CD14-positive monocyte (primary cell): ENCODE results near the gene SRPK1. TPM values are rescaled to one million over a fixed set of nuclear protein-coding genes. Genes with fewer than 3 reads are reported as not detected.

Experiments used
- DNase-seq, 3 donors: peaks; one replicate each; pipeline ENCODE4 v3.0.0-alpha.2; 2011 to 2022
- H2AFZ ChIP-seq: 2 replicates; pipeline ENCODE4 v1.6.0; 2012; ENCODE audit warnings: mild to moderate bottlenecking, low read depth, low read length, inconsistent platforms; ENCODE audit not compliant: insufficient read depth, poor library complexity, severe bottlenecking
- H3K27ac ChIP-seq, 2 donors: 1 replicate in 1 of 2; 2 replicates in 1 of 2; pipeline ENCODE4 v1.5.1; 2012 to 2013; ENCODE audit warnings: low read length in 2 of 2, control low read depth in 1 of 2, inconsistent platforms in 1 of 2, low read depth in 1 of 2, mild to moderate bottlenecking in 1 of 2
- H3K27me3 ChIP-seq, 2 donors: one replicate each; pipeline versions ENCODE4 v1.6.0 to v1.6.1; 2011 to 2013; ENCODE audit warnings: low read length in 2 of 2; ENCODE audit not compliant: control insufficient read depth in 2 of 2, insufficient read depth in 2 of 2
- H3K36me3 ChIP-seq, 2 donors: replicated peaks in 1 of 2; 1 replicate in 1 of 2; 2 replicates in 1 of 2; pipeline versions ENCODE4 v1.5.1 to v1.6.1; 2012 to 2013; ENCODE audit warnings: low read length in 2 of 2, control low read depth in 1 of 2, inconsistent platforms in 1 of 2, mild to moderate bottlenecking in 1 of 2; ENCODE audit not compliant: insufficient read depth in 2 of 2, control insufficient read depth in 1 of 2
- H3K4me1 ChIP-seq, 2 donors: 1 replicate in 1 of 2; 2 replicates in 1 of 2; pipeline versions ENCODE4 v1.5.1 to v1.6.1; 2012 to 2013; ENCODE audit warnings: low read length in 2 of 2, control low read depth in 1 of 2, inconsistent platforms in 1 of 2, mild to moderate bottlenecking in 1 of 2, moderate library complexity in 1 of 2; ENCODE audit not compliant: insufficient read depth in 2 of 2, control insufficient read depth in 1 of 2
- H3K4me2 ChIP-seq: replicated peaks from 2 replicates; pipeline ENCODE3; 2012; ENCODE audit warnings: low read length, moderate library complexity, mild to moderate bottlenecking; ENCODE audit not compliant: poor library complexity, severe bottlenecking; ENCODE audit errors: extremely low read depth
- H3K4me3 ChIP-seq, 3 experiments: fragments of 200-600 bp in 1 of 3; sonication (generic) in 1 of 3; replicated peaks in 1 of 3; 1 replicate in 2 of 3; 2 replicates in 1 of 3; pipeline ENCODE4 v1.5.1; 2011 to 2013; ENCODE audit warnings: low read length in 3 of 3, mild to moderate bottlenecking in 3 of 3, control low read depth in 2 of 3, low read depth in 2 of 3, inconsistent platforms in 1 of 3, moderate library complexity in 1 of 3
- H3K79me2 ChIP-seq: 2 replicates; pipeline ENCODE4 v1.6.0; 2012; ENCODE audit warnings: mild to moderate bottlenecking, control low read depth, inconsistent platforms, low read length, moderate library complexity; ENCODE audit not compliant: insufficient read depth
- H3K9ac ChIP-seq: 2 replicates; pipeline ENCODE4 v1.6.0; 2017; ENCODE audit warnings: low read length, mild to moderate bottlenecking; ENCODE audit not compliant: insufficient read depth, poor library complexity, severe bottlenecking
- H3K9me3 ChIP-seq, 2 donors: replicated peaks in 1 of 2; 1 replicate in 1 of 2; 2 replicates in 1 of 2; pipeline versions ENCODE4 v1.5.1 to v1.6.1; 2012 to 2013; ENCODE audit warnings: low read length in 2 of 2, control low read depth in 1 of 2; ENCODE audit not compliant: control insufficient read depth in 1 of 2, insufficient read depth in 1 of 2
- H4K20me1 ChIP-seq: 2 replicates; pipeline ENCODE4 v1.6.0; 2012; ENCODE audit warnings: mild to moderate bottlenecking, low read length, control low read depth, moderate library complexity; ENCODE audit not compliant: insufficient read depth
- H3K27ac Mint-ChIP-seq, 7 donors: one replicate each; pipeline ENCODE4 v1.8.0; 2020; ENCODE audit warnings: mild to moderate bottlenecking in 7 of 7, mixed read lengths in 7 of 7, moderate library complexity in 6 of 7, inconsistent platforms in 2 of 7
- H3K27me3 Mint-ChIP-seq, 3 donors: one replicate each; pipeline ENCODE4 v1.8.0; 2021 to 2022; ENCODE audit warnings: low read depth in 3 of 3, mild to moderate bottlenecking in 3 of 3, mixed read lengths in 3 of 3, moderate library complexity in 3 of 3, inconsistent platforms in 1 of 3
- H3K36me3 Mint-ChIP-seq, 2 donors: one replicate each; pipeline ENCODE4 v1.8.0; 2020; ENCODE audit warnings: mixed read lengths in 2 of 2, inconsistent platforms in 1 of 2, mild to moderate bottlenecking in 1 of 2
- H3K4me1 Mint-ChIP-seq: one replicate; pipeline ENCODE4 v1.8.0; 2020; ENCODE audit warnings: mild to moderate bottlenecking, mixed read lengths
- H3K4me3 Mint-ChIP-seq, 2 donors: one replicate each; pipeline ENCODE4 v1.8.0; 2020; ENCODE audit warnings: mild to moderate bottlenecking in 2 of 2, mixed read lengths in 2 of 2, moderate library complexity in 1 of 2
- H3K9me3 Mint-ChIP-seq, 7 donors: one replicate each; pipeline ENCODE4 v1.8.0; 2020 to 2022; ENCODE audit warnings: mixed read lengths in 7 of 7, mild to moderate bottlenecking in 6 of 7, moderate library complexity in 6 of 7, inconsistent platforms in 2 of 7
- WGBS: methylation state at CpG from one replicate; pipeline ENCODE4 v1.1.5; 2013; ENCODE audit warnings: missing lambda C conversion rate; ENCODE audit not compliant: insufficient coverage; 5-methylcytosine and 5-hydroxymethylcytosine counted together
- intact Hi-C, 2 donors: fragments of 100-400 bp; cut with micrococcal nuclease; formaldehyde crosslinking; loops; one replicate each; pipeline versions ENCODE4 v1.15.0 to v1.15.1; 2023
- polyA plus RNA-seq, 3 donors: library from polyadenylated mRNA; depleted of rRNA in 1 of 3; unstranded in 2 of 3; stranded (reverse) in 1 of 3; fragments of 300-500 nt in 2 of 3; fragments of >200 nt in 1 of 3; fragmentation: Illumina TruSeq in 2 of 3; gene quantifications; 1 replicate in 2 of 3; 2 replicates in 1 of 3; pipeline ENCODE4 v1.2.3, GENCODE V29; 2012 to 2021
- TF ChIP-seq, protein P1 (sequence below): fragments of 200-600 bp; IDR thresholded peaks from one replicate; pipeline ENCODE4 v1.8.0; 2022; ENCODE audit warnings: antibody characterized with exemption, mild to moderate bottlenecking

The SRPK1 gene
- polyA plus RNA-seq, 3 donors, result 7.2 to 24.8 (median 20.5) TPM

DNA sequence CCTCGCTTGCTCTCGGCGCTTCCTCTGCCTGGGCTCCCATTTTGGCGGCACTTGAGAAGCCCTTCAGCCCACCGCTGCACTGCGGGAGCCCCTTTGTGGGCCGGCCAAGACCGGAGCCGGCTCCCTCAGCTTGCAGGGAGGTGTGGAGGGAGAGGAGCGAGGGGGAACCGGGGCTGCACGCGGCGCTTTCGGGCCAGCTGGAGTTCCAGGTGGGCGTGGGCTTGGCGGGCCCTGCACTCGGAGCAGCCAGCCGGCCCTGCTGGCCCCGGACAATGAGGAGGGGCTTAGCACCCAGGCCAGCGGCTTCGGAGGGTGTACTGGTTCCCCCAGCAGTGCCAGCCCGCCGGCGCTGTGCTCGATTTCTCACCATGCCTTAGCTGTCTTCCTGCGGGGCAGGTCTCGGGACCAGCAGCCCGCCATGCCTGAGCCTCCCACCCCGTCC, 10.2 kb upstream of the SRPK1 start:
- H4K20me1 ChIP-seq, result no peaks in the 10 kb centered on the region
- no peak overlapping the region for H2AFZ ChIP-seq
- TF ChIP-seq, protein P1, sequence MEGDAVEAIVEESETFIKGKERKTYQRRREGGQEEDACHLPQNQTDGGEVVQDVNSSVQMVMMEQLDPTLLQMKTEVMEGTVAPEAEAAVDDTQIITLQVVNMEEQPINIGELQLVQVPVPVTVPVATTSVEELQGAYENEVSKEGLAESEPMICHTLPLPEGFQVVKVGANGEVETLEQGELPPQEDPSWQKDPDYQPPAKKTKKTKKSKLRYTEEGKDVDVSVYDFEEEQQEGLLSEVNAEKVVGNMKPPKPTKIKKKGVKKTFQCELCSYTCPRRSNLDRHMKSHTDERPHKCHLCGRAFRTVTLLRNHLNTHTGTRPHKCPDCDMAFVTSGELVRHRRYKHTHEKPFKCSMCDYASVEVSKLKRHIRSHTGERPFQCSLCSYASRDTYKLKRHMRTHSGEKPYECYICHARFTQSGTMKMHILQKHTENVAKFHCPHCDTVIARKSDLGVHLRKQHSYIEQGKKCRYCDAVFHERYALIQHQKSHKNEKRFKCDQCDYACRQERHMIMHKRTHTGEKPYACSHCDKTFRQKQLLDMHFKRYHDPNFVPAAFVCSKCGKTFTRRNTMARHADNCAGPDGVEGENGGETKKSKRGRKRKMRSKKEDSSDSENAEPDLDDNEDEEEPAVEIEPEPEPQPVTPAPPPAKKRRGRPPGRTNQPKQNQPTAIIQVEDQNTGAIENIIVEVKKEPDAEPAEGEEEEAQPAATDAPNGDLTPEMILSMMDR, result no peak
- whole genome bisulfite sequencing, result 99% methylated on average over 30 of the region's 30 CpGs
- no peaks in the 10 kb centered on the region for H3K27me3 ChIP-seq
- H3K4me3 ChIP-seq, result no peak overlapping the region
- peaks cover 0 to 5% (median 0%) of the 10 kb centered on the region in 3 donors for H3K27me3 Mint-ChIP-seq
- no peak for DNase-seq
- H3K36me3 ChIP-seq, result no peaks in the 10 kb centered on the region
- H3K9ac ChIP-seq, result no peak overlapping the region
- no peaks in the 10 kb centered on the region for H3K79me2 ChIP-seq
- intact Hi-C loops, result no loop called here
- H3K4me1 Mint-ChIP-seq, result no peaks in the 10 kb centered on the region
- H3K4me2 ChIP-seq, result no peak overlapping the region
- H3K9me3 Mint-ChIP-seq, result peaks cover 0 to 3% (median 0%) of the 10 kb centered on the region in 7 donors
- H3K4me1 ChIP-seq, result no peaks in the 10 kb centered on the region
- no peaks in the 10 kb centered on the region for H3K36me3 Mint-ChIP-seq
- no peak overlapping the region for H3K27ac ChIP-seq
- no peaks in the 10 kb centered on the region for H3K9me3 ChIP-seq
- no peak overlapping the region for H3K4me3 Mint-ChIP-seq
- H3K27ac Mint-ChIP-seq, result peak overlapping the region in 1 of 7 donors; percentile 39

DNA sequence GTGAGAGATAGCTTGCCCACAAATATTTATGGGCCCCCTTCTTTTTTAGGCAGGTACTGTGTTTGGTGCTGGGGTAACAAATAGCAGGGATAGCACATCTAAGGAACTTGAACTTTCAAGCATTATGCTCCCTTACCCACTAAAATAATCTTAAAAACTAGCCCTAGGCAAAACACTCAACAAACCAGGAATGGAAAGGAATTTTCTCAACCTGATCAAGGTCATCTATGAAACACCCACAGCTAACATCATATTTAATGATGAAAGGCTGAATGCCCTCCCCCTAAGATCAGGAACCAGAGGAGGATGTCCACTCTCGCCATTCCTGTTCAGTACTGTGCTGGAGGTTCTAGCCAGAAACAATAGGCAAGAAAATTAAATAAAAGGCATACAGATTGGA, 8.7 kb upstream of the SRPK1 start:
- Mint-ChIP-seq H3K27me3 (peaks cover 0 to 3% (median 2%) of the 10 kb centered on the region in 3 donors), H3K36me3 (peaks cover 0 to 2% of the 10 kb centered on the region in 2 donors), H3K4me1 (no peaks in the 10 kb centered on the region), H3K4me3 (no peak overlapping the region), H3K27ac (no peak overlapping the region), H3K9me3 (peaks cover 0 to 3% (median 0%) of the 10 kb centered on the region in 7 donors)
- no peaks in the 10 kb centered on the region for H3K79me2 ChIP-seq
- intact Hi-C loops, result loop anchor here in 1 of 2 donors (10.0 kb wide), 1 partner anchor 85 kb away; no protein-coding TSS in a partner anchor
- TF ChIP-seq, protein P1, result no peak
- no peak overlapping the region for H3K9ac ChIP-seq
- no peak overlapping the region for H3K4me2 ChIP-seq
- H3K4me1 ChIP-seq, result no peaks in the 10 kb centered on the region
- H3K27ac ChIP-seq, result no peak overlapping the region
- H2AFZ ChIP-seq, result no peak overlapping the region
- no CpG with 5 or more reads among the region's 1 CpG for WGBS
- H3K9me3 ChIP-seq, result no peaks in the 10 kb centered on the region
- H4K20me1 ChIP-seq, result no peaks in the 10 kb centered on the region
- DNase-seq, result no peak
- no peaks in the 10 kb centered on the region for H3K27me3 ChIP-seq
- no peaks in the 10 kb centered on the region for H3K36me3 ChIP-seq
- H3K4me3 ChIP-seq, result no peak overlapping the region
